GM12878 (cell line): ENCODE data around the gene ZNF423. TPM values are rescaled to one million over a fixed set of nuclear protein-coding genes. Genes with fewer than 3 reads are reported as not detected.

Experiments
- ATAC-seq: fragments of 200-7000 bp; cut with Tn5 transposase; 3 replicates; pipeline ENCODE4 v1.9.1; 2020; ENCODE audit warnings: mild to moderate bottlenecking, moderate library complexity
- BruUV-seq: library from RNA; stranded (reverse); fragments of 400-500 nt; replicated peaks from 2 replicates; lab custom pipeline; 2021; lab: Mats Ljungman, UMichigan
- CTCF ChIA-PET: fragments of 300-600 bp; sonication (Branson Sonifier 250); formaldehyde crosslinking; extraction: SDS; loops from one replicate; lab custom pipeline; 2021; ENCODE audit warnings: inconsistent platforms; lab: Yijun Ruan, JAX
- POLR2A ChIA-PET: fragments of 350-600 bp; formaldehyde crosslinking; extraction: SDS; loops from one replicate; lab custom pipeline; 2021; ENCODE audit warnings: inconsistent platforms; lab: Charles Lee
- RAD21 ChIA-PET: fragments of 300-600 bp; sonication (Branson Sonifier 250); formaldehyde crosslinking; loops from one replicate; lab custom pipeline; 2023; ENCODE audit warnings: antibody characterized with exemption; ENCODE audit not compliant: unreplicated experiment; lab: Charles Lee
- SMC1A ChIA-PET: fragments of 300-600 bp; sonication (Branson Sonifier 250); formaldehyde crosslinking; loops from one replicate; lab custom pipeline; 2023; ENCODE audit not compliant: unreplicated experiment, uncharacterized antibody; lab: Charles Lee
- DNase-seq: peaks from one replicate; pipeline ENCODE4 v3.0.0-alpha.2; 2011; ENCODE audit warnings: low read depth, low spot score
- FAIRE-seq: peaks from 3 replicates; lab custom pipeline; 2011; peaks lifted over from hg19 to GRCh38; lab: Jason Lieb, UNC
- H2AFZ ChIP-seq: 2 replicates; pipeline ENCODE4 v1.6.0; 2011; ENCODE audit warnings: low read depth, low read length, control low read depth; ENCODE audit not compliant: control insufficient read depth
- H3K27ac ChIP-seq: 2 replicates; pipeline ENCODE4 v1.5.1; 2011; ENCODE audit warnings: control low read depth; ENCODE audit not compliant: control insufficient read depth, insufficient read depth
- H3K27me3 ChIP-seq, 2 experiments: replicated peaks in 1 of 2; 2 replicates each; pipeline versions ENCODE4 v1.6.0 to v1.6.1; 2011; ENCODE audit warnings: low read length in 1 of 2; ENCODE audit not compliant: control insufficient read depth in 2 of 2, insufficient read depth in 2 of 2
- H3K36me3 ChIP-seq, 2 experiments: 2 replicates each; pipeline ENCODE4 v1.5.1; 2011; ENCODE audit warnings: low read length in 1 of 2; ENCODE audit not compliant: control insufficient read depth in 2 of 2, insufficient read depth in 2 of 2
- H3K4me1 ChIP-seq: 2 replicates; pipeline ENCODE4 v1.6.1; 2011; ENCODE audit warnings: mild to moderate bottlenecking, low read length, moderate library complexity, mixed read lengths; ENCODE audit not compliant: control insufficient read depth, insufficient read depth
- H3K4me2 ChIP-seq: 2 replicates; pipeline ENCODE4 v1.6.0; 2011; ENCODE audit warnings: control low read depth; ENCODE audit not compliant: control insufficient read depth, insufficient read depth
- H3K4me3 ChIP-seq: fragments of 200-600 bp; sonication (generic); 2 replicates; pipeline ENCODE4 v1.5.1; 2016
- H3K79me2 ChIP-seq: 2 replicates; pipeline ENCODE4 v1.6.0; 2011; ENCODE audit warnings: low read length; ENCODE audit not compliant: control insufficient read depth, insufficient read depth
- H3K9ac ChIP-seq: 2 replicates; pipeline ENCODE4 v1.8.0; 2011; ENCODE audit warnings: low read length, control low read depth, mixed read lengths; ENCODE audit not compliant: control insufficient read depth, insufficient read depth
- H3K9me3 ChIP-seq: replicated peaks from 3 replicates; pipeline ENCODE4 v1.5.1; 2011; ENCODE audit warnings: mild to moderate bottlenecking, low read length; ENCODE audit not compliant: control insufficient read depth, insufficient read depth
- H4K20me1 ChIP-seq: 2 replicates; pipeline ENCODE4 v1.6.0; 2011; ENCODE audit not compliant: control insufficient read depth, insufficient read depth
- ASH2L ChIP-seq: fragments of 300-600, 200-600 bp; sonication (generic); IDR thresholded peaks from 2 replicates; pipeline ENCODE4 v1.6.1; 2017; ENCODE audit warnings: low read depth, mild to moderate bottlenecking, borderline replicate concordance
- EZH2 ChIP-seq: IDR thresholded peaks from 2 replicates; pipeline ENCODE4 v1.6.1; 2012; ENCODE audit warnings: low read depth, mild to moderate bottlenecking, control low read depth, inconsistent platforms, low read length, borderline replicate concordance; ENCODE audit not compliant: control insufficient read depth
- FOXK2 ChIP-seq: fragments of 450-650 bp; IDR thresholded peaks from 2 replicates; pipeline ENCODE4 v1.6.1; 2017; ENCODE audit warnings: mild to moderate bottlenecking, moderate library complexity
- IKZF2 ChIP-seq, 2 experiments: fragments of 450-650 bp; IDR thresholded peaks; 2 replicates each; pipeline ENCODE4 v1.6.1; 2017; ENCODE audit warnings: mild to moderate bottlenecking in 2 of 2, moderate library complexity in 2 of 2
- MTA2 ChIP-seq: fragments of 450-650 bp; IDR thresholded peaks from 2 replicates; pipeline ENCODE4 v1.6.1; 2016; ENCODE audit warnings: low read depth, mild to moderate bottlenecking, moderate library complexity
- NFYB ChIP-seq: IDR thresholded peaks from 2 replicates; pipeline ENCODE4 v1.6.1; 2011; ENCODE audit warnings: low read depth, mild to moderate bottlenecking, low read length, improper control_type of control experiment, moderate library complexity; ENCODE audit not compliant: insufficient read depth
- POU2F2 ChIP-seq: IDR thresholded peaks from 3 replicates; pipeline ENCODE4 v1.6.1; 2011; ENCODE audit warnings: low read depth, mild to moderate bottlenecking, low read length, borderline replicate concordance
- PRDM15 ChIP-seq: fragments of 450-650 bp; formaldehyde crosslinking; IDR thresholded peaks from 2 replicates; pipeline ENCODE4 v1.4.0; 2020; ENCODE audit warnings: mild to moderate bottlenecking, moderate library complexity
- SRF ChIP-seq, 2 experiments: IDR thresholded peaks; 2 replicates each; pipeline ENCODE4 v1.6.1; 2011; ENCODE audit warnings: low read depth in 2 of 2, low read length in 2 of 2, mild to moderate bottlenecking in 1 of 2, moderate library complexity in 1 of 2
- TCF7 ChIP-seq: IDR thresholded peaks from 2 replicates; pipeline ENCODE4 v1.6.1; 2014; ENCODE audit warnings: antibody characterized with exemption, borderline replicate concordance
- ZNF622 ChIP-seq: fragments of 450-650 bp; IDR thresholded peaks from 2 replicates; pipeline ENCODE4 v1.6.1; 2017; ENCODE audit warnings: mild to moderate bottlenecking, inconsistent platforms
- WGBS: methylation state at CpG from one replicate; pipeline ENCODE4 v1.1.6; 2016; ENCODE audit warnings: low lambda C conversion rate; ENCODE audit not compliant: insufficient replicate concordance, insufficient coverage; ENCODE audit errors: missing lambda C conversion rate; 5-methylcytosine and 5-hydroxymethylcytosine counted together
- in situ Hi-C: fragments of 300-500 bp; cut with MboI; formaldehyde crosslinking; loops from 9 replicates; pipeline ENCODE4 v1.14.3; 2018; ENCODE audit warnings: mixed read lengths
- intact Hi-C: fragments of 100-400 bp; cut with micrococcal nuclease; formaldehyde crosslinking; loops from one replicate; pipeline ENCODE4 v1.14.2; 2022; ENCODE audit not compliant: unreplicated experiment
- polyA plus RNA-seq, 11 experiments: library from polyadenylated mRNA; depleted of rRNA in 4 of 11; unstranded in 6 of 11; stranded (reverse) in 5 of 11; fragments of >200 nt; fragmentation: Nextera tagmentation in 4 of 11; fragmentation: Illumina TruSeq in 1 of 11; extraction: Ambion mirVana in 4 of 11; extraction: Trizol in 1 of 11; gene quantifications; 1 replicate in 1 of 11; 2 replicates in 10 of 11; pipeline versions ENCODE4 v1.2.1 to v1.2.3, GENCODE V29; 2011 to 2016; ENCODE audit warnings: inconsistent platforms in 2 of 11, missing spikeins in 2 of 11, low read depth in 1 of 11
- total RNA-seq, 4 experiments: library from RNA; depleted of rRNA in 3 of 4; stranded (reverse); fragments of >200 nt in 3 of 4; fragmentation: Illumina TruSeq in 1 of 4; extraction: Trizol in 1 of 4; gene quantifications; 2 replicates each; pipeline versions ENCODE4 v1.2.1 to v1.2.3, GENCODE V29; 2013 to 2021

The ZNF423 gene
- total and polyA plus RNA-seq, 10 of the 15 experiments (the other 5 are each of a cell fraction or from before 2014, with no cell fraction given) = 0.03 to 0.64 (median 0.10) TPM

GRCh38 chr16:49542946-49543630 is 312.8 kb downstream of the ZNF423 start:
- WGBS = 51% methylated on average over 12 of the region's 13 CpGs
- Histone ChIP-seq H3K36me3 (no peaks in the 10 kb centered on the region), H3K4me2 (no peak overlapping the region), H3K9ac (no peak overlapping the region), H4K20me1 (no peaks in the 10 kb centered on the region), H2AFZ (no peak overlapping the region), H3K27me3 (no peaks in the 10 kb centered on the region), H3K4me3 (no peak overlapping the region), H3K9me3 (no peaks in the 10 kb centered on the region; the same call in 2 of the 3 replicates), H3K4me1 (no peaks in the 10 kb centered on the region), H3K27ac (no peak overlapping the region), H3K79me2 (no peaks in the 10 kb centered on the region)
- ATAC-seq (no peak), DNase-seq (no peak), FAIRE-seq (no peak)
- ChIA-PET CTCF (interaction anchor here (0.6 kb wide), 1 partner anchor 524 kb away, joined by 3 read pairs; no protein-coding TSS in a partner anchor), RAD21 (no interaction called here), POLR2A (no interaction called here), SMC1A (no interaction called here)
- intact Hi-C loops = no loop called here
- in situ Hi-C loops = no loop called here
- TF ChIP-seq ZNF622 (no peak), ASH2L (no peak), NFYB (no peak), SRF (IDR thresholded peaks at IDR 0.05; ENCODE audit: low read depth in 2 of 2, low read length in 2 of 2) (no peak), POU2F2 (no peak), EZH2 (no peak), IKZF2 (IDR thresholded peaks at IDR 0.05) (no peak), MTA2 (no peak), FOXK2 (no peak), PRDM15 (no peak), TCF7 (no peak)
- no TSS peak for BruUV-seq
